SK-N-SH (cell line): Measurements from ENCODE around the gene SCT. TPM values are rescaled to one million over a fixed set of nuclear protein-coding genes. Genes with fewer than 3 reads are reported as not detected.

ENCODE experiments used
- CTCF ChIA-PET: fragments of 300-600, 350-600 bp; formaldehyde crosslinking; extraction: SDS; loops from one replicate; lab custom pipeline; 2021; lab: Yijun Ruan, JAX
- POLR2A ChIA-PET: fragments of 350-600 bp; sonication (Branson Sonifier 250); formaldehyde crosslinking; extraction: SDS; loops from one replicate; lab custom pipeline; 2020; ENCODE audit warnings: antibody characterized with exemption, inconsistent platforms; lab: Yijun Ruan, JAX
- DNase-seq: peaks from one replicate; pipeline ENCODE4 v3.0.0; 2012
- H2AFZ ChIP-seq: fragments of 200-600 bp; sonication (generic); 2 replicates; pipeline ENCODE4 v1.8.1; 2016; ENCODE audit warnings: antibody characterized with exemption, mild to moderate bottlenecking, low read depth
- H3F3A ChIP-seq: fragments of 200-600 bp; sonication (generic); replicated peaks from 2 replicates; pipeline ENCODE3; 2016; ENCODE audit warnings: antibody characterized with exemption, mild to moderate bottlenecking; ENCODE audit not compliant: insufficient read depth
- H3K27ac ChIP-seq, 2 experiments: fragments of 200-500 bp in 1 of 2; fragments of 200-600 bp in 1 of 2; sonication (Bioruptor generic) in 1 of 2; sonication (generic), shearing (Covaris generic) in 1 of 2; 2 replicates each; pipeline versions ENCODE4 v1.5.1 to v1.6.1; 2014 to 2016; ENCODE audit warnings: low read depth in 2 of 2, inconsistent platforms in 1 of 2, low read length in 1 of 2, mild to moderate bottlenecking in 1 of 2, mixed read lengths in 1 of 2
- H3K27me3 ChIP-seq: fragments of 200-600 bp; sonication (generic), shearing (Covaris generic); 2 replicates; pipeline ENCODE4 v1.6.1; 2016; ENCODE audit warnings: mixed run types; ENCODE audit not compliant: insufficient read depth
- H3K36me3 ChIP-seq, 2 experiments: fragments of 200-500 bp in 1 of 2; fragments of 200-600 bp in 1 of 2; sonication (Bioruptor generic) in 1 of 2; sonication (generic) in 1 of 2; replicated peaks in 1 of 2; 2 replicates each; pipeline versions ENCODE3 to v1.5.1; 2014 to 2016; ENCODE audit warnings: low read length in 1 of 2, mild to moderate bottlenecking in 1 of 2; ENCODE audit not compliant: insufficient read depth in 2 of 2, control insufficient read depth in 1 of 2
- H3K4me1 ChIP-seq, 2 experiments: fragments of 200-500 bp in 1 of 2; fragments of 200-600 bp in 1 of 2; sonication (Bioruptor generic) in 1 of 2; sonication (generic), shearing (Covaris generic) in 1 of 2; 2 replicates each; pipeline versions ENCODE4 v1.5.1 to v1.6.1; 2014 to 2016; ENCODE audit warnings: low read depth in 1 of 2, low read length in 1 of 2, mixed run types in 1 of 2; ENCODE audit not compliant: insufficient read depth in 2 of 2, control insufficient read depth in 1 of 2
- H3K4me2 ChIP-seq: fragments of 200-600 bp; sonication (generic), shearing (Covaris generic); 2 replicates; pipeline ENCODE4 v1.6.1; 2017; ENCODE audit warnings: mixed run types
- H3K4me3 ChIP-seq, 2 experiments: fragments of 200-500 bp in 1 of 2; fragments of 200-600 bp in 1 of 2; sonication (Bioruptor generic) in 1 of 2; sonication (generic), shearing (Covaris generic) in 1 of 2; 2 replicates each; pipeline versions ENCODE4 v1.5.1 to v1.8.1; 2014 to 2016; ENCODE audit warnings: low read depth in 2 of 2, inconsistent platforms in 1 of 2, low read length in 1 of 2, mild to moderate bottlenecking in 1 of 2, mixed read lengths in 1 of 2, moderate library complexity in 1 of 2
- H3K79me2 ChIP-seq: fragments of 200-600 bp; sonication (generic); 2 replicates; pipeline ENCODE4 v1.8.1; 2017; ENCODE audit warnings: mild to moderate bottlenecking; ENCODE audit not compliant: insufficient read depth
- H3K9ac ChIP-seq: fragments of 200-600 bp; sonication (generic); 2 replicates; pipeline ENCODE4 v1.6.1; 2017; ENCODE audit warnings: mixed run types
- H3K9me2 ChIP-seq: fragments of 200-600 bp; sonication (generic); 2 replicates; pipeline ENCODE4 v1.6.1; 2017; ENCODE audit warnings: mixed run types
- H3K9me3 ChIP-seq: fragments of 200-600 bp; sonication (generic); 2 replicates; pipeline ENCODE4 v1.6.1; 2017; ENCODE audit warnings: mixed run types, mild to moderate bottlenecking, moderate library complexity
- H4K20me1 ChIP-seq: fragments of 200-600 bp; sonication (generic); 2 replicates; pipeline ENCODE4 v1.6.1; 2017; ENCODE audit warnings: mild to moderate bottlenecking, mixed run types; ENCODE audit not compliant: insufficient read depth
- ELF1 ChIP-seq: IDR thresholded peaks from 2 replicates; pipeline ENCODE4 v1.4.0; 2012
- EP300 ChIP-seq, 2 experiments: IDR thresholded peaks; 2 replicates each; pipeline versions ENCODE4 v1.4.0 to v1.6.1; 2012; ENCODE audit warnings: borderline replicate concordance in 1 of 2, low read depth in 1 of 2, low read length in 1 of 2
- EZH2phosphoT487 ChIP-seq: fragments of 200-600 bp; sonication (generic); IDR thresholded peaks from 2 replicates; pipeline ENCODE4 v1.6.1; 2017; ENCODE audit warnings: low read depth, mixed run types, mild to moderate bottlenecking, antibody characterized with exemption, moderate library complexity, borderline replicate concordance
- FOSL2 ChIP-seq: IDR thresholded peaks from 2 replicates; pipeline ENCODE4 v1.4.0; 2012; ENCODE audit warnings: low read depth, mild to moderate bottlenecking, moderate library complexity, borderline replicate concordance
- FOXJ3 ChIP-seq: sonication (generic); formaldehyde crosslinking; IDR thresholded peaks from 2 replicates; pipeline ENCODE4 v1.5.1; 2020; ENCODE audit warnings: mild to moderate bottlenecking, missing genetic modification reagents
- FOXM1 ChIP-seq: IDR thresholded peaks from 2 replicates; pipeline ENCODE4 v1.4.0; 2012; ENCODE audit warnings: low read depth, mild to moderate bottlenecking
- GABPA ChIP-seq: IDR thresholded peaks from 2 replicates; pipeline ENCODE4 v1.4.0; 2012; ENCODE audit warnings: low read depth, mild to moderate bottlenecking
- GATA2 ChIP-seq: sonication (generic); formaldehyde crosslinking; IDR thresholded peaks from 2 replicates; pipeline ENCODE4 v1.5.0; 2020; ENCODE audit warnings: mild to moderate bottlenecking, missing genetic modification reagents
- IRF3 ChIP-seq: fragments of 150-350 bp; IDR thresholded peaks from 2 replicates; pipeline ENCODE4 v1.6.1; 2016; ENCODE audit warnings: mild to moderate bottlenecking, low read depth, low read length
- JUND ChIP-seq: IDR thresholded peaks from 2 replicates; pipeline ENCODE4 v1.4.0; 2012
- NFIC ChIP-seq: IDR thresholded peaks from 2 replicates; pipeline ENCODE4 v1.4.0; 2012; ENCODE audit warnings: borderline replicate concordance
- RAD21 ChIP-seq: IDR thresholded peaks from 2 replicates; pipeline ENCODE4 v1.6.1; 2012; ENCODE audit warnings: mild to moderate bottlenecking, low read length
- RFX5 ChIP-seq: IDR thresholded peaks from 2 replicates; pipeline ENCODE4 v1.6.1; 2012; ENCODE audit warnings: mild to moderate bottlenecking, improper control_type of control experiment, low read length
- TAF1 ChIP-seq: IDR thresholded peaks from 2 replicates; pipeline ENCODE4 v1.6.1; 2012; ENCODE audit warnings: low read depth, mild to moderate bottlenecking, low read length, moderate library complexity, borderline replicate concordance
- WGBS: methylation state at CpG from one replicate; pipeline ENCODE4 v1.1.6; 2017; ENCODE audit warnings: low lambda C conversion rate; 5-methylcytosine and 5-hydroxymethylcytosine counted together
- polyA plus RNA-seq, 3 experiments: library from polyadenylated mRNA; depleted of rRNA; stranded (reverse); fragments of >200 nt; gene quantifications; 2 replicates each; pipeline ENCODE4 v1.2.3, GENCODE V29; 2012

The SCT gene
- polyA plus RNA-seq, 1 of the 3 experiments (the other 2 are of a cell fraction): not detected

- Histone ChIP-seq H3K27ac (no peak overlapping the region), H3K27me3 (no peaks in the 10 kb centered on the region), H3F3A (no peaks in the 10 kb centered on the region), H3K9me2 (no peaks in the 10 kb centered on the region), H3K4me1 (peaks cover 4 to 13% of the 10 kb centered on the region in 2 experiments; a peak in 1 of 4 replicates), H2AFZ (no peak overlapping the region), H3K4me2 (no peak overlapping the region), H3K4me3 (no peak overlapping the region), H3K36me3 (peaks cover 38 to 67% of the 10 kb centered on the region in 2 experiments), H4K20me1 (peaks cover 18% of the 10 kb centered on the region; the same call in 1 of the 2 replicates), H3K79me2 (peaks cover 14% of the 10 kb centered on the region; the same call in 1 of the 2 replicates), H3K9ac (no peak overlapping the region), H3K9me3 (no peaks in the 10 kb centered on the region)
- WGBS: 96% methylated on average over 22 of the region's 23 CpGs
- ChIA-PET CTCF (interaction anchor here (1.2 to 1.3 kb wide), 2 partner anchors 31 to 46 kb away, joined by 3 to 4 read pairs; no protein-coding TSS in a partner anchor), POLR2A (no interaction called here)
- DNase-seq: no peak
- no peak for TF ChIP-seq EZH2phosphoT487
- TF ChIP-seq JUND: no peak
- TF ChIP-seq IRF3: no peak
- TF ChIP-seq RFX5: no peak
- no peak for TF ChIP-seq EP300 (IDR thresholded peaks at IDR 0.05; ENCODE audit: borderline replicate concordance in 1 of 2, low read depth in 1 of 2, low read length in 1 of 2)
- TF ChIP-seq FOXM1: no peak
Measured at GRCh38 chr11:601573-602245, 25.3 kb downstream of the SCT start.

- Histone ChIP-seq H3K4me1 (no peaks in the 10 kb centered on the region), H3K9me2 (no peaks in the 10 kb centered on the region), H3K9ac (no peak overlapping the region), H4K20me1 (peaks cover 22% of the 10 kb centered on the region; the same call in 1 of the 2 replicates), H3K36me3 (peaks cover 41 to 66% of the 10 kb centered on the region in 2 experiments), H3F3A (no peaks in the 10 kb centered on the region), H3K79me2 (peaks cover 16% of the 10 kb centered on the region; the same call in 1 of the 2 replicates), H3K9me3 (no peaks in the 10 kb centered on the region), H2AFZ (no peak overlapping the region), H3K4me3 (no peak overlapping the region), H3K27ac (no peak overlapping the region), H3K4me2 (no peak overlapping the region), H3K27me3 (no peaks in the 10 kb centered on the region)
- ChIA-PET POLR2A (no interaction called here), CTCF (no interaction called here)
- WGBS: 86% methylated on average over 9 of the region's 30 CpGs
- no peak for DNase-seq
- TF ChIP-seq GATA2 (CRISPR knock-in tag): no peak
- no peak for TF ChIP-seq FOXM1
- TF ChIP-seq FOSL2: no peak
- no peak for TF ChIP-seq RAD21
- no peak for TF ChIP-seq IRF3
- no peak for TF ChIP-seq TAF1
- no peak for TF ChIP-seq EZH2phosphoT487
- no peak for TF ChIP-seq ELF1
- no peak for TF ChIP-seq FOXJ3 (CRISPR knock-in tag)
- no peak for TF ChIP-seq GABPA
- TF ChIP-seq NFIC: no peak
Measured at GRCh38 chr11:598005-598680, 28.8 kb downstream of the SCT start.
